Measurements from ENCODE around the gene SLC29A3. TPM values are rescaled to one million over a fixed set of nuclear protein-coding genes. Genes with fewer than 3 reads are reported as not detected.

Gene SLC29A3
- total RNA-seq, 1 experiment from 2014 or later: 35.7 TPM

- DNase-seq: no peak
- intact Hi-C loops (cut with micrococcal nuclease; ENCODE audit: unreplicated experiment): no loop called here
- ChIA-PET CTCF (no interaction called here), POLR2A (ENCODE audit: unreplicated experiment) (no interaction called here)
- no peak overlapping the region for H3K4me3 ChIP-seq
- no peaks in the 10 kb centered on the region for H3K27me3 ChIP-seq (ENCODE audit: insufficient read depth, low read depth)
- TF ChIP-seq, protein P1, sequence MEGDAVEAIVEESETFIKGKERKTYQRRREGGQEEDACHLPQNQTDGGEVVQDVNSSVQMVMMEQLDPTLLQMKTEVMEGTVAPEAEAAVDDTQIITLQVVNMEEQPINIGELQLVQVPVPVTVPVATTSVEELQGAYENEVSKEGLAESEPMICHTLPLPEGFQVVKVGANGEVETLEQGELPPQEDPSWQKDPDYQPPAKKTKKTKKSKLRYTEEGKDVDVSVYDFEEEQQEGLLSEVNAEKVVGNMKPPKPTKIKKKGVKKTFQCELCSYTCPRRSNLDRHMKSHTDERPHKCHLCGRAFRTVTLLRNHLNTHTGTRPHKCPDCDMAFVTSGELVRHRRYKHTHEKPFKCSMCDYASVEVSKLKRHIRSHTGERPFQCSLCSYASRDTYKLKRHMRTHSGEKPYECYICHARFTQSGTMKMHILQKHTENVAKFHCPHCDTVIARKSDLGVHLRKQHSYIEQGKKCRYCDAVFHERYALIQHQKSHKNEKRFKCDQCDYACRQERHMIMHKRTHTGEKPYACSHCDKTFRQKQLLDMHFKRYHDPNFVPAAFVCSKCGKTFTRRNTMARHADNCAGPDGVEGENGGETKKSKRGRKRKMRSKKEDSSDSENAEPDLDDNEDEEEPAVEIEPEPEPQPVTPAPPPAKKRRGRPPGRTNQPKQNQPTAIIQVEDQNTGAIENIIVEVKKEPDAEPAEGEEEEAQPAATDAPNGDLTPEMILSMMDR (conservative IDR thresholded peaks at IDR 0.05): no peak
- no peak for TF ChIP-seq EZH2 (IDR thresholded peaks at IDR 0.05; ENCODE audit: low read depth)
- H3K4me2 ChIP-seq: no peak overlapping the region
- H3K4me1 ChIP-seq (replicated peaks; ENCODE audit: insufficient read depth): peaks cover 5% of the 10 kb centered on the region
- no peaks in the 10 kb centered on the region for H4K20me1 ChIP-seq (ENCODE audit: insufficient read depth)
- H3K27ac ChIP-seq: no peak overlapping the region
- H3F3A ChIP-seq (ENCODE audit: insufficient read depth, low read depth): no peaks in the 10 kb centered on the region
- H2AFZ ChIP-seq: no peak overlapping the region
- BruUV-seq (replicated peaks): no TSS peak
- H3K9me2 ChIP-seq (ENCODE audit: insufficient read depth): no peaks in the 10 kb centered on the region
- no peaks in the 10 kb centered on the region for H3K79me2 ChIP-seq (ENCODE audit: low read depth)
- H3K36me3 ChIP-seq (ENCODE audit: low read depth): peaks cover 6% of the 10 kb centered on the region
- no peaks in the 10 kb centered on the region for H3K9me3 ChIP-seq (ENCODE audit: insufficient read depth, low read depth)
Observed at GRCh38 chr10:71354776-71355175, 35.7 kb downstream of the SLC29A3 start.

- no TSS peak for BruUV-seq (replicated peaks)
- no peaks in the 10 kb centered on the region for H3K27me3 ChIP-seq (ENCODE audit: insufficient read depth, low read depth)
Observed at GRCh38 chr10:71355886-71356285, 36.8 kb downstream of the SLC29A3 start.

GRCh38 chr10:71357792-71358265, 38.8 kb downstream of the SLC29A3 start:
- CTCF ChIA-PET: no interaction called here
- no TSS peak for BruUV-seq (replicated peaks)
- intact Hi-C loops (cut with micrococcal nuclease; ENCODE audit: unreplicated experiment): no loop called here

More at GRCh38 chr10:71355886-71356285, 36.8 kb downstream of the SLC29A3 start:
- intact Hi-C loops (cut with micrococcal nuclease; ENCODE audit: unreplicated experiment): no loop called here
- no peak overlapping the region for H2AFZ ChIP-seq
- H3K27ac ChIP-seq: no peak overlapping the region
- H3F3A ChIP-seq (ENCODE audit: insufficient read depth, low read depth): 0 out of 2 replicates have a peak, but pooled peaks cover 4% of the 10 kb centered on the region
- ChIA-PET CTCF (no interaction called here), POLR2A (ENCODE audit: unreplicated experiment) (no interaction called here)
- no peaks in the 10 kb centered on the region for H4K20me1 ChIP-seq (ENCODE audit: insufficient read depth)
- DNase-seq: no peak
- no peaks in the 10 kb centered on the region for H3K9me3 ChIP-seq (ENCODE audit: insufficient read depth, low read depth)
- no peak overlapping the region for H3K4me3 ChIP-seq
- no peaks in the 10 kb centered on the region for H3K4me1 ChIP-seq (replicated peaks; ENCODE audit: insufficient read depth)
- H3K79me2 ChIP-seq (ENCODE audit: low read depth): no peaks in the 10 kb centered on the region
- no peaks in the 10 kb centered on the region for H3K9me2 ChIP-seq (ENCODE audit: insufficient read depth)
- H3K4me2 ChIP-seq: no peak overlapping the region
- peaks cover 6% of the 10 kb centered on the region for H3K36me3 ChIP-seq (ENCODE audit: low read depth)
- TF ChIP-seq EZH2 (IDR thresholded peaks at IDR 0.05; ENCODE audit: low read depth): no peak
- TF ChIP-seq, protein P1 (conservative IDR thresholded peaks at IDR 0.05): no peak

More at GRCh38 chr10:71357792-71358265, 38.8 kb downstream of the SLC29A3 start:
- no peaks in the 10 kb centered on the region for H3K27me3 ChIP-seq (ENCODE audit: insufficient read depth, low read depth)
- no peak overlapping the region for H2AFZ ChIP-seq
- DNase-seq: no peak
- H3K79me2 ChIP-seq (ENCODE audit: low read depth): no peaks in the 10 kb centered on the region
- TF ChIP-seq, protein P1 (conservative IDR thresholded peaks at IDR 0.05): no peak
- no peak for TF ChIP-seq EZH2 (IDR thresholded peaks at IDR 0.05; ENCODE audit: low read depth)
- H3K4me1 ChIP-seq (replicated peaks; ENCODE audit: insufficient read depth): 0 out of 2 replicates have a peak, but pooled peaks cover under 1% of the 10 kb centered on the region
- H3K4me2 ChIP-seq: no peak overlapping the region
- peaks cover 4% of the 10 kb centered on the region; the same call in 1 of the 2 replicates for H3F3A ChIP-seq (ENCODE audit: insufficient read depth, low read depth)
- H3K9me3 ChIP-seq (ENCODE audit: insufficient read depth, low read depth): no peaks in the 10 kb centered on the region
- H3K4me3 ChIP-seq: no peak overlapping the region
- POLR2A ChIA-PET (ENCODE audit: unreplicated experiment): no interaction called here
- H3K27ac ChIP-seq: no peak overlapping the region
- H4K20me1 ChIP-seq (ENCODE audit: insufficient read depth): no peaks in the 10 kb centered on the region
- no peaks in the 10 kb centered on the region for H3K9me2 ChIP-seq (ENCODE audit: insufficient read depth)
- H3K36me3 ChIP-seq (ENCODE audit: low read depth): peaks cover 6% of the 10 kb centered on the region; the same call in 1 of the 2 replicates
